Femur (tissue), 1 donor: ENCODE data around the gene NF1.
"Not testable (repeated sequence)": the region's sequence is repeated elsewhere in the genome, so short reads cannot be mapped to it uniquely, and the experiment has no call there.

ENCODE experiments used
- DNase-seq: peaks from one replicate; pipeline ENCODE4 v3.0.0-alpha.2; 2017

NF1 gene

DNA sequence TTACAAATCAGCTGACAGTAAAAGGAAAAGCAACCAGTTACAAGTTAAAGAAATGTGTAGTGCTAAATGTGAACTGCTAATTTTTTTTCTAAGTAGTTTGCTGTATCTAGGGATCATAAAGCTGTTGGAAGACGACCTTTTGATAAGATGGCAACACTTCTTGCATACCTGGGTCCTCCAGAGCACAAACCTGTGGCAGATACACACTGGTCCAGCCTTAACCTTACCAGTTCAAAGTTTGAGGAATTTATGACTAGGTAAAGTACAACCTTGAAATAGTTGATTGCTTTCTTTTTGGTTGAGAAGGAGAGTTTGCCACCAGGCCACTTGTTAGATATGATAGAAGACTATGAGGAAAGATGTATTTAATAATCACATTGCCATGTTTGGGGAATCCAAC is 166.8 kb downstream of the NF1 start:
- DNase-seq, result no peak

DNA sequence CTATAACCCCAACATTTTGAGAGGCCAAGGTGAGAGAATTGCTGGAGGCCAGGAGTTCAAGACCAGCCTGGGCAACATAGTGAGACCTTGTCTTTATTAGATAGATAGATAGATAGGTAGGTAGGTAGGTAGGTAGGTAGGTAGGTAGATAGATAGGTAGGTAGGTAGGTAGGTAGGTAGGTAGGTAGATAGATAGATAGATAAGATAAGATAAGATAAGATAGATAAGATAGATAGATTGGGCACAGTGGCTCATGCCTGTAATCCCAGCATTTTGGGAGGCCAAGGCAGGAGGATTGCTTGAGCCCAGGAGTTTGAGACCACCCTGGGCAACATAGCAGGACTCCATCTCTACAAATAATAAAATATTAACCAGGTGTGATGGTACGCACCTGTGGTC is 168.1 kb downstream of the NF1 start:
- not testable (repeated sequence) for DNase-seq

DNA sequence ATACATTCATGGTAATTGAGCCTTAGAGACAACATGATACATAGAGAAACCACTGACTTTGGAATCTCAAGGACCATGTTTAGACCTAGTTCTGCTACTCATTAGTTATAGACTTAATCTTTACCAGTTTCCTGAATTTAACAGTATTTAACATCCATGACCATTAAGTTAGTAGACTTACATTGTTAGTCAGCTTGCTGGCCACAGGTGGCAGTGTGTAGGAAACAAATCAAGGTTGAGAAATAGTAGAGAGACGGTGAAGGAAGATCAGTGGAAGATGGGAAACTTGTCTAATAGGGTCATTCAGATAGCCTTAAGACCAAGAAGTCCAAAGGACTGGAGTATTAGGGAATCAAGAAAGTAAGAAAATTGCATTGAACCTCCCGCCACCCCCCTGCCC is 171.3 kb downstream of the NF1 start:
- no peak for DNase-seq

DNA sequence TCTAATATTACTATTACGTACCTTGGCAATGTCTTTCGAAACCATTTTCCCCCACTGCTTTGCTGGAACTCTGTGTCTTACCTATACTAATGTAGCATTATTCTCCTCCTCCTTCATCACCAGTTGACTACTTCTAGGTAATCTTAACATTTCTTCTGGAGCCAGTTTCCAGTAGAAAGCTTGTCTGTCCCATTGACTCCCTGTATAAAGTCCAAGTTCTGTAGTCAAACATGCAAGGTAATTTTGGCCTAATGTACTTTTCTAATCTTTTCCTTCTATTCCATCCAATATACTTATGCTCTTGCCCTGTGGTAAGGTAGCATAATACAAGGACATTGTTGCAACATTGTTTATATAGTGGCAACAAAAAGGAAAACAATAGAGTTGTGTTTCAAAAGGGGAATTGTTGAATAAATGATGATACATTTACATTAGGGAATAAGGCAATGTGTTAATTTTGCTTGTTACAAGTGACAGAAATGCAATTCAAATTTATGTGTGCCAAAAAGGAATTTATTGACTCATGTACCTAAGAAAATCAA is 174.3 kb downstream of the NF1 start:
- DNase-seq, result no peak

DNA sequence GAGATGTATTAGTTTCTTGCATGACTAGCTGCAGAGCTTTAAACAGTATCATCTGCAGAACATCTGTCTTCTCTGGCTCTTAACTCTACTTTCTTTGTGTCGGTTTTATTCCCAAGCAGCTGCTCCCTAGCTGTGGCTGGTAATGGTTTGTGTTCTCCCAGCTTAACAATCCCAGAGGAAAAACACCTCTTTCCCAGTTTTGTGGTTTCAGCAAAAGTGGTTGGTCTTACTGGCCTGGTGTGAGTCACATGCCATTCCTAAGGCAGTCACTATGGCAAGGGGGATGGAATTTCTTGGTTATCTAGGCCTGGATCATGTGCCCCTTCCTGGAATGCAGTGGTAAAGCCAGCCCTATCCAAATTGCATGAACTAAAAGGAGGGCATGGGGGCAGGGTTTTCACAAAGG is 174.8 kb downstream of the NF1 start:
- peak; percentile 53 for DNase-seq

DNA sequence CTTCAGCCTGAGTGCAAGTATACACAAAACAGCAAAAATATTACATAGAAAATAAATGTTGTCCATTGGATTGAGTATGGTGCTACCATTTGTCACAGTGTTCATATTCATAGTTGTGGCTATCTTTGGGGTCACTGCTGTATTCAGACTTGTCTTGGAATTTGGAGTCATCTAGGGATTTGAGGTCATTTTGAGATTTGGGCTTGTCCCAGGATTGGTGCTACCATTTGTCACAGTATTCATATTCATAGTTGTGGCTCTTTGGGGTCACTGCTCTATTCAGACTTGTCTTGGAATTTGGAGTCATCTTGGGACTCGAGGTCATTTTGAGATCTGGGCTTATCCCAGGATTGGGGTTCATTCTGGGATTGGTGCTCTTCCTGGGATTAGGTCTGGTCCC is 177.5 kb downstream of the NF1 start:
- DNase-seq, result no peak

DNA sequence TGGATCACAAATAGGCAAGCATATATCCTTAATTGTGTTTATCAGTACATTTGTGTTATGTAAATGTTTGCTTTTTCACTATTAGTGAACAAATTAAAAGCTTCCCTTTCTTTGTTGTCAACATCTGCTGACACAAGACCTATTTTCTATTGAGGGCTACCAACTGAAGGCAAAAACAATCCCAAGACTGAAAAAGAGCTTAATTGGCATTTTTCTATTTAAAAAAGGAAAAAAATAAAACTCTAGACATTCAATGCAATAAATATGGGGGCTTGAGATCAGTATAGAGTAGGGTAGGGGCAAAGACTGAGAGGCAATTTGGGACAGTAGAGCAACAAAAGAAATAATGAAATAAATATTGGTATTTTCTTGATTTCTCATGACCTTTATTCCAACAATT is 178.0 kb downstream of the NF1 start:
- DNase-seq, result no peak

DNA sequence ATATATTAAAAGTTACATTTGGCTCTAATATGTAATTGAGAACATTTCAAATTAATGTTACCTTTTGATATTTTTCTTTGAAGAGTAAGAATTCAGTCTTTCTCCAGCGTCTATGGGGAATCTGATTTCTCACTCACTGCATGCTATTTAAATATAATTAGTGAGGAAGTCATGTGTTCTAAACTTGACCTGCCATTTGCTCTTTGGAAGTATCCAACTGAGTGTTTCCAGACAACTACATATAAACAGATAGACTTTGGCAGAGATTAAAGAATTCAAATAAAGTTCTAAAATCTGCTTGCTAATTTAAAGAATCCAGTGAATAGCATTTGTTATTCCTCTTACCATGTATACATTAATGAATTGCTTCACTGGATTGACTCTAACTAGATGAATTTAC is 178.7 kb downstream of the NF1 start:
- no peak for DNase-seq

DNA sequence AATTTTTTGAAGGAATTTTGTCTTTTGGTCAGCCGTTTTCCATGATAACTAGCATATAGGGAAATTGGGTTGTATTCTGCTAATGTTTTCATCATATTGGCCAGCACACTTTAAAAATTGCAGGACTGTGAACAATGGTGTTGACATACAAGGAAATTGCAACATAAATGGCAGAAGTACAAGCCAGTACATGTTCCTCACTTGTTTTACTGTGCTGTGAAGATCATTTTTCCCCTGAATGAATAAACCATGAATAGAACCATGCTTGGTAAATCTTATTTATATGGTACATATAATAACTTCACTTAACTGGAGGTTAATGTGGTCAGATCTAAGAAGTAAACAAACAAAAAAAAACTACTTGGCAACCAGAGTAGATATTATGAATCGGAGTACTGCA is 179.5 kb downstream of the NF1 start:
- no peak for DNase-seq

DNA sequence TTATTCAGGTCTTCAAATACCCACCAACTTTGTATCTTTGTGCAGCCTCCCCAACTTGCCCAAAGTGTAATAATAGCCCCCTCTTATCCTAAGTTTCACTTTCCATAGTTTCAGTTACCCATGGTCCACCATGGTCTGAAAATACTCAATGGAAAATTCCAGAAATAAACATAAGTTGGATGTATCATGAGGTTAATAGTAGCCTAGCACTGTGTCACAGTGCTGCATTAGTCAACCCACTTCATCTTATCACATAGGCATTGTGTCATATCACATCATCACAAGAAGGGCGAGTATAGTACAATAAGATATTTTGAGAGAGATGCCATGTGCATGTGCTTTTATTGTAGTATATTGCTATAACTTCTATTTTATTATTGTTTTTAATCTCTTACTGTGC is 180.3 kb downstream of the NF1 start:
- no peak for DNase-seq

DNA sequence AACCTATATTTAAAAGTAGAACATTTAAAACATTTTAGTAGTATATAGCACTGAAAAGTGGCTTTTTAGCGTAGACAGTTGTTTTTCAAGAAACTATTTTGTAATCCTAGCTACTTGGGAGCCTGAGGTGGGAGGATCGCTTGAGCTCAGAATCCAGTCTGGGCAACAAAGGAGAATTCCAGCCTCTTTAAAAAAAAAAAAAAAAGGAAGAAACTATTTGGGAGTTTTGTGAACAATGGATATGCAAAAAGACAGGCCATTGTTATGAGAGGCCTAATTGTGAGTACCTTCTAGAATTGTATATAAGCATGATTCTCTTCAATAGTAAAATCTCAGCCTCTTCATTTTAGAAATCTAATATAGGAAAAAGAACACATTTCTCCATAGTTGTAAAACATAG is 184.6 kb downstream of the NF1 start:
- DNase-seq, result no peak

DNA sequence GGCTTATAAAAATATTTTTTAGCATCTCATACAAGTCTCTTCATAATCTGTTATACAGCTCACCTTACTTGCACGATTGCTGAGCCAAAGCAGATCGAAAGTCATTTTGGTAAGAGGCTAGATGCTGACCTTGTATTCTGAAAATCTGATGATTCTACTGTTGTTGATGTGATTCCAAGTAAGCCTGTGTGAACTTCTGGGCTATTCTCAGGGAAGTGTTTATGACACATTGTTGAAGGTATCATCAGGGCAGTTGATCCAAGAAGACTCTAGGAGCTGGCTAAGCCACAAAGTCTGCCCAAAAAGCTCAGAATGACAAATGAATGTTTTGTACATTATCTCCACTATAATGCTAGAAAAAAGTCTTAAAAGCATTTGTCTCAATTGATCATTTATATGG is 186.3 kb downstream of the NF1 start:
- no peak for DNase-seq

DNA sequence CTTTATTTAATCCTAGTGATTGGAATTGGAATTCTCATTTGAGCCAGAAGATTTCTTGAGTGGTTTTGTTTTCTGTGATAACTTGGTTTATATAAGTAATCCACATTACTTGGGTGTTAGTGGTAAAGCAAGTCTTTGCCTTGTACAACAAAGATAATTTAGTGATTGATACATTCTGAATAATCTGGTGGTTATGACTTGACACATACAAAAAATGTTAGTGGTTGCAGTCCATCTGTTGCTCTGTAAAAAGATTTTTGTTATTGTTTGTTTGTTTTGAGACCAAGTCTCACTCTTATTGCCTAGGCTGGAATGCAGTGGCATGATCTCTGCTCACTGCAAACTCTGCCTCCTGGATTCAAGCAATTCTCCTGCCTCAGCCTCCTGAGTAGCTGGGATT is 189.1 kb downstream of the NF1 start:
- DNase-seq, result no peak

DNA sequence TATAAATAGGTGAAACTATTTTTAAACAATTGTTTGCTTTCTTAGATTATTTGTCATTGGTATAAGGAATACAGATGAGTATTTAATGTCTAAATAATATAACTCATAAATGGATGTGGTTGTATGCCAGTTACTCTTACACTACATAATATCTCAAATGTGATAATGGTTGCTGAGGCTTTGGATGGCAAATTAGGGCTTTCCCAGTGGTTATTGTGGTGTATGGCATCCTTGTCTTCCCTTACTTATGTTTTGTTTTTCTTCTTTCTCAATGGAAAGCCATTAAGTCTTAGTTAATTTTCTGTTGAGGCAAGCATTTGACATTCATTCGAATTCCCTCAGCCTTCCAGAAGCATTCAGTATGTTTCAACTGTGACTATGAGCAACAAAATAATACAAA is 191.8 kb downstream of the NF1 start:
- no peak for DNase-seq

DNA sequence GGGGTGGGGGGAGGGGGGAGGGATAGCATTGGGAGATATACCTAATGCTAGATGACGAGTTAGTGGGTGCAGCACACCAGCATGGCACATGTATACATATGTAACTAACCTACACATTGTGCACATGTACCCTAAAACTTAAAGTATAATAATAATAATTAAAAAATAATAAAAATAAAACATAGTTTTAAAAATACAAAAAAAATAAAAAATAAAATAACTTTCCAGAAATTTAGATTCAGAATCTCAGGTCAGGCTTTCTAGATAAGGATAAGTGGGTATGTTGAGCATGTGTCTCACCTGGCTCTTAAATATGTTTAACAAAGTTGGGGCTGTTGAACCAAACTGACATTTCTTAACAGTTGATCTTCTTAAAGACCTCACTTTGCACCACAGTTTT is 193.2 kb downstream of the NF1 start:
- DNase-seq, result not testable (repeated sequence)

DNA sequence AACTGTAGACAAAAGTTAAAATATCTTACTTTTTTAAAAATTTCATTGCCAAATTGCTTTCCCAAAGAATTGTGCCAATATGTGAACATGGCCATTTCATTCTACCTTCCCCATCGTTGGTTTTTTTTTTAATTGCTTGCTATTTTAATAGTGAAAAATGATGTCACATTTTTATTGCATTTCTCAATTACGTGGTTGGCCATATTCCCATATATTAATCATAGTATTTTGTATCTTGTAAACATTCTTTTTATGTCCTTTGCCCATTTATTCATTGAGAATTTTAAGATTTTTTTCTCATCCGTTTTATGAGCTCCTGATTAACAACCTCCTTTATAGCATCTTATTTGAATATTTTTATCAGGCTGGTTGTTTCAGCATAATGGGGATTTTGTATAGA is 195.0 kb downstream of the NF1 start:
- no peak for DNase-seq

DNA sequence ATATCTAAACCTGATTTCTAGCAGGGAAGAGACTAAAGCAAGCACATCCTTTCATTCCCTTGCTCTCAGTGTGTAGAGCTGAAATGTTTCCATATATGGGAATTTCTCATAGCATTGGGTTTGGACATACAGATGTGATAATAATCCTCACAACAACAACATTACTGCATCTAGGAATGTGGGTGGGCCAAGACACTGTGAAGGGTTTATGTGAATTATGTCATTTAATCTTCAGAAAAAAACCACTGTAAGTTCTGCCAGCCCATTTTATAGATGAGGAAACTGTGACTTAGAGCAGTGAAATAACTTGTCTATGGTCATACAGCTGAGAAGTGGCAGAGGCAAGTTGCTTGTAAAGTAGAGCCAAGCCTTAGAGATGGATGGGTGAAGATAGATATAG is 197.0 kb downstream of the NF1 start:
- no peak for DNase-seq

DNA sequence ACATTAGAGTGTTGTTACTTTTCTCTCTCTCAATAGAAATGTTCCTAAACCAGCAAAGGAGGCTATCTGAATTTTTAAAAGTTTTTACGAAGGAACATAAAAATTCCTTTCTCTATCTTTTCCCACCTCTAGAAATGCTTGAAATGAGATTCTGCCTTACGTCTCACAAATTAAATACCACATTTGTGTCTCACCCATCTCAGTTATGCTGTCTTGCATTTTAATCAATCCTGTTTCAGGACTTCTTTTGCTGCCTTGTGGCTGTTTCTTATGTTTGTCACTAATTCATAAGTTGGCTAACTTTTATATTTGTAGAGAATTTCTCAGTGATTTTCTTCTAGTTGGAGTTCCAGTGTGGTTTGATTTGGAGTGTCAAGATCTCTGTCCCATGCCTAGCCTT is 198.8 kb downstream of the NF1 start:
- no peak for DNase-seq

DNA sequence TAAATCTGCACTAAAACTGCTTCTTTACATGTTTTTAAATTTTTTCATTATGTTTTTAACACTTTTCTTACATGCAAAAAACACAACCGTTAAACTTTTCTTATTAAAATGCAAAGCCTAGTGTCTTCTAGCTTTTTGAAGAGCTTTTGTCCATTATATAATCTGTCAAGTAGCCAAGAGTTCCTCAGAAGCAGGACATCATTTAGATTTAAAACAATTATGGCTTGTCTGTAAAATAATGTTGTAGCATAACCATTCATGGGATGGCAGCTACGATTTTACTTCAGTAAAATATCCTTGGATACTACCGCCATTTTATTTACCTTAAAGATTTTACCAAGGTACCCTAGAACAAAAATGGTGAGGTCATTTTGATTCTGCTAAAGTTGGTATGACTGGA is 199.5 kb downstream of the NF1 start:
- no peak for DNase-seq

DNA sequence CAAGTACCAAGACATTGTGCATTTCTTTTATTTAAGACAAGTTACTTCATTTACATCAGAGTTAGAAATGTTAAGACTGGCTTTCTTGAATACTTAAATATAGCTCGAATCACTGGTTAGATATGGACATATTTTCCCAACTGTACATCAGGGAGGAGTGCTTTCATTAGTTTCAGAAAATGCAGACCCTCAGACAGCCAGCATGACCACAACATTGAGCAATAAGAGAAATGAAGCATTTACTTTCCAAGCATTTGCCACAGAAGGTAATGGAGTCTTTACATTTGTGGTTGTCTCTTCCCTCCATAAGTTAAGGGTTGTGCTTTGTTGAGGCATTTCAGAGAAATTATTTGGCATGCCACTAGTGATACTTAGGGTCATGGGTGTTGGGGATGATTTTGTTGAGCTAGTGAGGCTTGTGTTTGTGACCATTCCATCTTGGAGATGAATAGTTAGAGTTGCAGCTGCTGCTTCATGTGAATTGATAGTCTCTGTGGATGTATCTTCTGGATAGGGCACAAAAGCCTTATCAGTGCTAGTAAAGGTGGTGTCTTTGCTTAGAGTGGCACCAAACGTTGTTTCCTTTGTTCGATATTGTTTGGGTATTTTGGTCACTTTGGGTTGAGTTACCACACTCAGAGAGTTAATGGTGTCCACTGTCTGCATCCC is 200.2 kb downstream of the NF1 start:
- DNase-seq, result no peak

DNA sequence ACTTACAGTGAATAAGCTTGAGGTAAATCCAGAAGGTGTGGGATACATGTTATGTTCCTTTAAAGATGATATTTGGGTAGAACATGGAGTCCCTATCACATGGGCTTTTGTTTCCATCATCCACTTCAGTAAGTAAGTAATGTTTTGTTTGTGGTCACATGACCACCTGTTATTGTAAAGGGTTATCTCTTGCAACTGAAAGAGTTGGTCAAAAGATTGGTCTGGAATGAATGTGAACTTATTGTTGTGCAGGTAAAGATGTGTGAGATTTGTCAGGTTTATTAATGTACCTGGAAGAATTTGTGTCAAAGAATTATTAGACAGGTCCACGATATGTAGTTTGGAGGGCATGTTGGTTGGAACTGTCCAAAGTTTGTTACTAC is 200.7 kb downstream of the NF1 start:
- no peak for DNase-seq

DNA sequence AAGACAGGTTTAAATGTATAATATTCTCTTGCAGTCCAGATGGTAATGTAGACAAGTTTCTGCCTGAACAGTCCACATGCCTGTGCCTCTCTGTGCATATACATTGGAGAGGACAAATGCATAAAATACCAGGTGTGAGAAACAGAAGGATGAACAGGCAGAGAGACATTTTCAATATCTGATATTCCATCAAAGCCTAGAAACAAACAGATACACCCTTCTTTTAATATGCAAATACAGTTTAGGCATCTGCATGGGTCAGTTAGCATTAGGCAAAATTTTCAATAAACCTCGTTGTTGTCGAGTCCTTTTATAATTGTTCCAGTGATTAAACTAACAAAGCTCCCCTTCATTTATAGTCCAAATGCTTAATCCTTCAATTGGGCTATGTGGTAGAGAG is 201.4 kb downstream of the NF1 start:
- no peak for DNase-seq

DNA sequence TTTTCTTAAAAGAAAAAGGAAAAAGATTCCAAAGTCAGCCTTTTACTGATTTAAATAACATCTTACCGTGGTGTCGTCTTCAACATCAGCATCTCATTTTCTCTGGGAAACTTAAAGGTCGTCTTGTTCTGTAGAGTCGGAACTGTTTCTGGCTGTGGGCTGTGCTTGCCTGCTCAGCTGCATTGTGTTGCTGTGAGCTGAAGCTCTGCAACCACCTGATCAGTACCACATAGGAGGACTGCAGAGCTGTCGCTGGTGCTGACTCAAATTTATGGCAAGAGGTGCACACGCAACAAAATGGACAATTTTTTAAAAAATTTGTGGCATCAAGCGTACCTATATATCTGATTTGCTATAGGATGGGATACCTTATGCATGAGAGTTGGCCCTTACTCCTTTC is 202.3 kb downstream of the NF1 start, which contains the start of gene OMG:
Gene OMG, minus strand, starts transcription at position 150 of the 400 bp plus-strand sequence. CDS start 908 bp downstream, outside the sequence.
- DNase-seq, result no peak

DNA sequence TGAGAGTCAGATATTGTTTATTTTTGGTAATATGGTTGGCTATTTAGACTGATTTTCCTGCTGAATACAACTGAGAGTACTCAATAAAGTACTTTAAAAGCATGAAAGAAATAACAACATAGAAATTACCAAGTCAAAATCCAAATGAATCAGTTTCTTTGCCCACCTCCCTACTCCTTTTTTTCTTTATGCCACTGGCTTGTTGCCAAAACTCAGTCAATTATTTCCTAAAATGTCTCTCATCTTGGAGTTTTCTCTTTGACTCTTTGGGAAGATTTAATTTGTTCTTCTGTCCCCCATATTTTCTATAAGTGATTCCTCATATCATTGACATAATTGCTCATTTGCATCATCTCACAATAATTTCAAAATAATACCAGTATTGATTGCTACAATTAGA is 204.8 kb downstream of the NF1 start:
- no peak for DNase-seq

DNA sequence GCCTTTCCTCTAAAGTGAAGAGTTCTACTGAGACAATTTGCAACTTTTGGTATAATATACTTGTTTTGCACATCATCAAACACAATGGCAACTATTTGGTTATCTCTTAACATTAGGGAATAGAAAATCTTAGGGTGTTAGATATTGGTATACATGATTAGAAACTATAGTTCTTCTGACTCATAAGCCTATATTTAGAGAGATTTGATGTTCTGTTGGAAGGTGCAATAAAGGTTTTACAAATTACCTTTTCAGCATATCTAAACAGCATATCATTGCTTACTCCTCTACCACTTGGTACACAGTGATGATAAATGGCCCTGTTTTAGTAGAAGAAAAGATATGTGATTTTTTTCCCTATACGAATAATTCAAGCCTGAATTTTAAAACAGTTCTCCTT is 212.9 kb downstream of the NF1 start:
- DNase-seq, result no peak
